Measurements from ENCODE around the gene ISY1.
"Not testable (repeated sequence)": the region's sequence is repeated elsewhere in the genome, so short reads cannot be mapped to it uniquely, and the experiment has no call there.

The ISY1 gene

DNA sequence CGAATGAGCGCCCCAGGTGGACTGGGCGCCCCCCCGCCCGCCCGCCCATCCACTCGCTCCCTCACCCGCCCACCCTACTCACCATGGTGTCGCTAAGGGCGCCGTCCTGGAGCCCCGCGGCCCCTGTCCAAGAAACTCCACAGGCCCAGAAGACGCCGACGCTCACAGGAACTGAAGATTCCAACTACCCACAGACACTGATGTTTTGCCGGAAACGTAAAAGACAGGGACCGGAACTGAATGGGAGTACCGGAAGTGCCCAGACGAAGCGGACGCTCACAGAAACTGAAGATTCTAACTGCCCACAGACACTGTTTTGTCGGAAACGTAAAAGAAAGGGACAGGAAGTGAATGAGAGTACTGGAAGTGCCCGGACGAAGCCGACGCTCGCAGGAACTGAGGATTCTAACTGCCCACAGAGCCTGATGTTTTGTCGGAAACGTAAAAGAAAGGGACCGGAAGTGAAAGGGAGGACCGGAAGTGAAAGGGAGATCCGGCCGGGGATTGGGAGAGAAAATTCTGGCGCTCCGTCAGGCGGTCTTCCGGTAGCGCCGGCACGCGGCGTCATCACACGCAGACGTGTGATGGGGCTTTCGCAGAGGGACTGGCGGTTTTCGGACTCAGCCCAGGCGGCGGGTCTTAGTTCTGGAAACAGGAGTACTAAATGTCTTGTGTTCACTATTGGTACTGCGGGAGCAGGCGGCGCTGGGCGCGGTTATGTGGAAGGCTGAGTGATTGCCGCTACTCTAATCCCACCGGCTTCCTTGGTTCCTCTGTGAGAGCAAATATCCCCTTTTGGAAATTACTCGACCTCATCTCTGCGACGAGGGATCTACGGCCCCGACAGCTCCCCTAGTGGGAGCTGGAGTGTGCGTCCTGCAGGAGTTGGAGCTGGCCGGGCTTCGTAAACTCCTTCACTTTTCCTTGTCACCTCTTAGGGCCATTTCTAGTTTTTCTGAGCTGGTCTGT, at the start of gene ISY1:
TSS of gene ISY1 (minus strand) at position 173 of the 969 bp plus-strand sequence. CDS start at position 85, 88 bp downstream.
- peak; percentile 91 for DNase-seq

DNA sequence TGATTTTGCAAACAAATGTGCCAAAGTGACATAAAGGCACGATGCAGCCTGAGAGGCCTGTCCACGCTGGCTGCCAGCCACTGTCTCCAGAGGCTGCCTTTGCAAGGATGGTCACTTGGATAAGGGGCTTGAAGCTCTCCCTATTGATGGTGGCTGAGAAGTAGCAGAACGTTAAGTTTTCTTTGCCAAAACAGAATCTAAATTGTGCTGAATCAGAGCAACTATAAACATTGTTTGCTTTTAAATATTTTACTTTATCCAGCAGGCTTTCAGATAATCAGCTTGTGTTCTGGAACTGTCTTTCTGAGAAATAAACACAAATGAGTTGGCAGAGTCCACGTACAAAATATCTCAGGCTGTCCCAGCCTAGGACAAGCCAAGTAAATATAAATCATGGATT, 46.6 kb upstream of the ISY1 start:
- DNase-seq: no peak

- DNase-seq: no peak
Measured at GRCh38 chr3:129205109-129205832, 44.4 kb upstream of the ISY1 start.

- DNase-seq: no peak
Measured at GRCh38 chr3:129204473-129204872, 43.6 kb upstream of the ISY1 start.

DNA sequence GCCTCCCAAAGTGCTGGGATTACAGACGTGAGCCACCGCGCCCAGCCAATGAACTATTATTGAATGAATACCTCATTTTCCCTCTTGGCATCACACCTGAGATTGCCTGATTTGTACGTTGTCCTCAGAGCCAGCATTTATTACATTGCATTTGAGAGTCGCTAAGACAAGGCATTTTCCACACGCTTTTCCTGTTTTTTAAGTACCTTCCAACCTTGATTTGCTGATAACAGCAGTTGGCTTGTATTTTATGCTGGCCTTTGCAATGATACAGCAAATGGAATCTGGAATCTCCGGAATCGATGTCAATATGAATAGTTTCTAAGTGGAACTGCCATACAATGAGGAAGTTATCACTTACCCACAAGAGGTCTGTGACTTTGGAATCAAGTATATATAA, 38.5 kb upstream of the ISY1 start:
- no peak for DNase-seq

DNA sequence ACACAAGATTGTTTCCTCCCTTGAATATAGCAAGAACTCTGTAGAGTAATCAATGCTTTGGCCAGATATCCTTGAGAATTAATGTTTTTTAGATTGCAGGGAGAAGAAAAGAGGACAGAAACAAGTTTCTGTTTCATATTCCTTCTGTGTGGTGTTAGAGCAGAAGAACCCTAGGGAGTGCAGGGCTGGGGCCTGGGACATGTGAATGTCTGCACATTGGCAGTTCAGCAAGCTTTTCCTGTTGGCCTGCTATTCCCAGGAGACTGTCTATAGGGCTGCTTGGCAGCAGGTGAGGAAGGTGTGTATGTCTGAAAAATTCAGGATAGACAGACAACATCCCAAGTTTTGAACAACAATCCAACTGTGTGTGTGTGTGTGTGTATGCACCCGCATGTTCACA, 36.5 kb upstream of the ISY1 start:
- DNase-seq: no peak

DNA sequence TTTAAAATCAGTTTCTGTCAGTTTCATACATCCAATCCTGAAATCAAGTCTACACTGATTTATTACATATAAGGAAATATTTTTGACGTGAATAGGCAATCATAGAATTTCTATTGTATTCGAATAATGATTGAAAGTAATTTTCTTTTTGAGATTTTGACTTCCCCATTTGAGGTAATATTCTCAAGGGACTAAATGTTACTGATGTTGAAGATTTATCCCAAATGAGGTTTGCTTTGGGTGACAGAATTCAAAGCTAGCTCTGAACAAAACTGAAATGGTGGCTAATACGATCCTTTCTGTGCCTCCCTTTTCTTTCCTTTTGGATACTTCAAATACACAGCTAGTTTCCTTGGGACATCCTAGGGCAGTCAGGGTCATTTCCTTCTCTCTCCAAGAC, 35.7 kb upstream of the ISY1 start:
- DNase-seq: no peak

DNA sequence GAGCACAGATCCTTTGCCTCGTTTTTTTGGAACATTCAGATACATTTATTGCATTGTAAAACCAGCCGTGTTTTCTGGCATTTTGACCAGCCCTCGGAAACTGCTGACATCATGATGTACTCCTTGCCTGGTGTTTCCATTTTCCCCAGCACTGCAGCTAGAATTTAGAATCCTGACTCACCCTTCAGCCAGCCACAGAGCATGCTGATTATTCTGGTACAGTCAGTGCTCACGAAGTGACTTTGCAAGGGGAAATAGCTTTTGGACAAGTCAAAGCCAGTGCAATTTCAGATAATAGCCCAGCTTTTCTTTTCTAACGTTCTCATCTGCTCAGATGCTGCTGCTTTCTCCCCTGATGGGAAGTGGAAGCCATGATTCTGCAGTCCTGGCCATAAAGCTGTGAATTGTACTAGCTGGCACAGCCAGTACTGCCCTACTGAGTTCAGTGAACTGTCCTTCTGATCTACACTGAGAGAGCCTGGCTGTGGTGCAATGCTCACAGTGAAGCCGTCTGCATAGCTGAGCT, 34.9 kb upstream of the ISY1 start:
- peak; percentile 24 for DNase-seq

GRCh38 chr3:129189793-129190192, 28.9 kb upstream of the ISY1 start:
- DNase-seq: not testable (repeated sequence)

DNA sequence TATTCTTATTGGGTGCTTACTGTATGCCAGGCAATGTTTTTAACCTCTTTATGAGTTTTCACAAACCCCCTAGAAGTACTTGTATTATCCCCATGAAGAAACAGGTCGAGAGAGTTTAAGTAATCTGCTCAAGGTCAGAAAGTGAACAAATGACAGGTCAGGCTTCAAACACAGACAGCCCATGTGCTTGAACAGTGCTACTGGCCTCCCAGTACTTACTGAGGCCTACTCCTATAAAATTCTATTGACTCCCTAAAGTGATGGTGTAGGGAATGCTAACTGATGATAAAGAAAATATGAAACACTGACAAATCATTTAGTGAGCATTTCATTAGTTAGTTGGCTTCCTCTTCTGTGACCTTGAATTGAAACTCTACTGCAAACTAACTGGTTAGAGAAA, 27.0 kb upstream of the ISY1 start:
- no peak for DNase-seq

GRCh38 chr3:129185783-129186182, 24.9 kb upstream of the ISY1 start:
- no peak for DNase-seq

DNA sequence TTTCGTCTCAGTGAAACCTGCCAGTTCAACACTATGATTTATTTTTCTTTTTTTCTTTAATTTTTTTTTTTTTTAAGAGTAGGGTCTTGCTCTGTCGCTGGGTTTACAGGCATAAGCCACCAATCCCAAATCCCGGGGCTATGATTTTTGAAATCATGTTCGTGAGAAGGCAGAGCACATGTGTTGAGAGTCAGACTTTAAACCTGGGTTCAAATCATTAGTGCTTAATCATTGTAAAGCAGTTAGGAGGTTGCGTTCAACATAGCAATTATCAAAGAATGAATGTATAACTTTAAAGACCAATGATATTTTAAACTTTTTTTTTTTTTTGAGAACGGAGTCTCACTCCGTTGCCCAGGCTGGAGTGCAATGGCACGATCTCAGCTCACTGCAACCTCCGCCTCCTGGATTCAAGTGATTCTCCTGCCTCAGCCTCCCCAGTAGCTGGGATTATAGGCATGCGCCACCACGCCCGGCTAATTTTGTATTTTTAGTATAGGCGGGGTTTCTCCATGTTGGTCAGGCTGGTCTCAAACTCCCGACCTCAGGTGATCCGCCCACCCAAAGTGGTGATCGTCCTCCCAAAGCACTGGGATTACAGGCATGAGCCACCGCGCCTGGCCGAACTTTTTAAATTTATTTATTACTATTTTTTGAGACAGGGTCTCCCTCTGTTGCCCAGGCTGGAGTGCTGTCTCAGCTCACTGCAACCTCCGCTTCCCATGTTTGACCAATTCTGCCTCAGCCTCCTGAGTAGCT, 24.1 kb upstream of the ISY1 start:
- DNase-seq: not testable (repeated sequence)

DNA sequence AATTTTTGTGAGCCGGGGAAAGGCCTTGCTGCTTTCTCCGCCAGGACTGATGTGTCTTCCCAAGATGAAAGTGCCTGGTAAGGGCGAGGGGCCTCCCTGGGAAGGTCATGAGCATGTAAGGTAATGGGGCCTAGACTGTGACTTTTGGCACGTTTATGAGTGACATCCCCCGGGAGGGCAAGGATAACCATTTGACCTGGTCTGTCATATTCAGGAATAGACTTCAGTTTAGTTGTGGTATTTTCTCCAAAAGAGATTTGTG, 23.5 kb upstream of the ISY1 start:
- peak; percentile 43 for DNase-seq

GRCh38 chr3:129183569-129184395, 22.9 kb upstream of the ISY1 start, which contains the start of gene CNBP:
CNBP (minus strand) TSS chr3:129183896; CDS start chr3:129171757, 12,139 bp downstream.
- peak; percentile 93 for DNase-seq

GRCh38 chr3:129182390-129183185, 21.7 kb upstream of the ISY1 start:
- no peak for DNase-seq

GRCh38 chr3:129181819-129182218, 21.0 kb upstream of the ISY1 start:
- DNase-seq: no peak

GRCh38 chr3:129180461-129180860, 19.6 kb upstream of the ISY1 start:
- no peak for DNase-seq

DNA sequence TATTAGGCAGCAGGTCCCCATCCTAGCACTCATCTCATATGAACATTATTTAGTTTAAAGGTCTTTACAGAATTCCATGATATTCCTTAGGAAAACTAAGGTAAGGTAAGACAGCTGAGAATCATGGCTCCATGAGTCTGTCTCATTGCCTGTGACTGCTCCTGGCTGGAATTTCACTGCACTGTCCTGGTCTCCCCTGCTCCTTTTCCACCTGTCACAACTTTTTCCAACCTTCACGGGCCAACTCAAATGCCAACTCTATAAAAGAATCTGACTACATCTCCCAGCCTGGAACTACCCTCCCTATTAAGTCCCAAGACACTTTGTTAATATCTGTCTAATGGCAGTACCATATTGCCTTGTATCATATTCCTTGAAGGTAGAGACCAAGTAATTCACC, 15.2 kb upstream of the ISY1 start:
- DNase-seq: no peak

GRCh38 chr3:129173725-129174124, 12.9 kb upstream of the ISY1 start:
- no peak for DNase-seq

DNA sequence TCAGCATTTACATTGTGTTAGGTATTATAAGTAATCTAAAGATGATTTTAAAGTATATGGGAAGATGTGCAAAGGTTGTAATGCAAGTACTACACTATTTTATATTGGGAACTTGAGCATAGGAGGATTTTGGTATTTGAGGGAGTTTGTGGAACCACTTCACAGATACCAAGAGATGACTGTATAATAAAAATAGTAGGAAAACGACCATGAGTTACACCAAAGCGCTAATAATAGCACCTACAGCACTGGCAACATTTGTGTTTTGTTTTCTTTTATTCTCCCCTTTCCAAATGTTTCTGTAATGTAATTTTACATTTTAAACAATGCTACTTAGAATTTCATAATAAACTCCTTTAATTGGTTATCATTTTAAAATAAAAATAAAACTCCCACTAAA, 12.3 kb upstream of the ISY1 start:
- DNase-seq: no peak

- DNase-seq: no peak
Measured at GRCh38 chr3:129166579-129167332, 5.9 kb upstream of the ISY1 start.

All from stimulated activated CD4-positive, alpha-beta T cell treated with anti-CD3 and anti-CD28 coated beads, Interleukin-1b, Interleukin-23, amount 100 ng/mL, for 48 hours (primary cell).